ENCODE data around the gene DDX53. TPM values are rescaled to one million over a fixed set of nuclear protein-coding genes. Genes with fewer than 3 reads are reported as not detected.

The DDX53 gene
- total RNA-seq, 1 donor from 2014 or later = not detected

- no peak for DNase-seq (ENCODE audit: low read depth)
- no peak for TF ChIP-seq CTCF (IDR thresholded peaks at IDR 0.05; ENCODE audit: insufficient read depth, low read length, poor library complexity, severe bottlenecking)
- H3K36me3 ChIP-seq (ENCODE audit: control insufficient read depth, insufficient read depth, low read length) = no peaks in the 10 kb centered on the region
- H3K4me3 ChIP-seq (ENCODE audit: low read depth, low read length) = no peak overlapping the region
- no peaks in the 10 kb centered on the region for H3K27me3 ChIP-seq (ENCODE audit: control insufficient read depth, insufficient read depth, low read length)
Measured at GRCh38 chrX:22985958-22986357, 13.8 kb upstream of the DDX53 start.

GRCh38 chrX:22987452-22987851 is 12.3 kb upstream of the DDX53 start:
- Histone ChIP-seq H3K4me3 (ENCODE audit: low read depth, low read length) (no peak overlapping the region), H3K27me3 (ENCODE audit: control insufficient read depth, insufficient read depth, low read length) (no peaks in the 10 kb centered on the region), H3K36me3 (ENCODE audit: control insufficient read depth, insufficient read depth, low read length) (no peaks in the 10 kb centered on the region)
- TF ChIP-seq CTCF (IDR thresholded peaks at IDR 0.05; ENCODE audit: insufficient read depth, low read length, poor library complexity, severe bottlenecking) = no peak
- no peak for DNase-seq (ENCODE audit: low read depth)

GRCh38 chrX:23003116-23003515 is 3.4 kb downstream of the DDX53 start:
- Histone ChIP-seq H3K27me3 (ENCODE audit: control insufficient read depth, insufficient read depth, low read length) (no peaks in the 10 kb centered on the region), H3K36me3 (ENCODE audit: control insufficient read depth, insufficient read depth, low read length) (no peaks in the 10 kb centered on the region), H3K4me3 (ENCODE audit: low read depth, low read length) (no peak overlapping the region)
- DNase-seq (ENCODE audit: low read depth) = no peak
- no peak for TF ChIP-seq CTCF (IDR thresholded peaks at IDR 0.05; ENCODE audit: insufficient read depth, low read length, poor library complexity, severe bottlenecking)

DNA sequence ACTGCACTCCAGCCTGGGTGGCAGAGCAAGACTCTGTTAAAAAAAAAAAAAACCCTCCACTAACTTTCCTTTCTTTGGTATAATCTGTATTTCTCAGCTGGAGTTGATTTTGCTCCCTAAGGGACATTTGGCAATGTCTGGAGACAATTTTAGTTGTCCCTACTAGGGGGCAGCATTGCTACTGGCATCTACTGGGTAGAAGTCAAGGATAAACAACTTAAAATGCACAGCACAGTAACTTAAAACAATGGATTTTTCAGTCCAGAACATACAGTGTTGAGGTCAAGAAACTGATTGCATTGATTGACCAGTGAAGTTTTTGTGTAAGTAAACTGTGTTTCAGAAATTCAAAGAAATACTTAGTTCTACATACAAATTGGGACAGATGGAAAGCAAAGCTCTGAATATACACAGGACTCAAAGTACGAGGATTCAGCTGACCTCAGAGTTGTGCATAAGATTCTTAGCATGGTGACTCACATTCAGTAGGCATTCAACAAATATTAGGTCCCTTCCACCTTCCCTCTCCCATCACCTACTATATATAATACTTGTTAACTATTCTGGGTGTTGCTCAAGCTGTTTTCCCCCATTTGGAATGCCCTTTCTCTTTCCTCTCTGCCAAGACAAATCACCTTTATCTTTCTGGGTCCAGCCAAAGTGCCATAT is 8.8 kb downstream of the DDX53 start:
- Histone ChIP-seq H3K4me3 (ENCODE audit: low read depth, low read length) (no peak overlapping the region), H3K36me3 (ENCODE audit: control insufficient read depth, insufficient read depth, low read length) (no peaks in the 10 kb centered on the region), H3K27me3 (ENCODE audit: control insufficient read depth, insufficient read depth, low read length) (no peaks in the 10 kb centered on the region)
- peak; percentile 56 for TF ChIP-seq CTCF (IDR thresholded peaks at IDR 0.05; ENCODE audit: insufficient read depth, low read length, poor library complexity, severe bottlenecking)
- no peak for DNase-seq (ENCODE audit: low read depth)

DNA sequence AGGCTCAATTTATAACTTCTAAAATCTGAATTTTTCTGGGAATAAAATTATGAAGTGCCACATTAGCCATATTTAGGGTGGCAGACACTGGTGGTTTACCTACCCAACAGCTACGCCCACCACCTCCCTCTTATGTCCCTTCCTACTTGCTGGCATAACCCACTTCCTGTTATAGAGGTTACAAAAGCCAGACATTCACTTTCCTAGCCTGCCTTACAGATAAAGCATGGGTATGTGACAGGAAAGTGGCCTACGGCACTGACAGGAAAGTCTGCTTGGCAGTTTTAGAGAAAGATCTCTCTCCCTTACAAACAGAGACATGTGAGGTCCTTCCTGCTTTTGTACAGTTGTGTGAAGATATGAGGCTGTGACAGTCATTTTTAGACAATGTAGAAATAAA is 12.4 kb downstream of the DDX53 start:
- DNase-seq (ENCODE audit: low read depth) = no peak
- no peak for TF ChIP-seq CTCF (IDR thresholded peaks at IDR 0.05; ENCODE audit: insufficient read depth, low read length, poor library complexity, severe bottlenecking)
- Histone ChIP-seq H3K4me3 (ENCODE audit: low read depth, low read length) (no peak overlapping the region), H3K36me3 (ENCODE audit: control insufficient read depth, insufficient read depth, low read length) (no peaks in the 10 kb centered on the region), H3K27me3 (ENCODE audit: control insufficient read depth, insufficient read depth, low read length) (no peaks in the 10 kb centered on the region)

- no peaks in the 10 kb centered on the region for H3K27me3 ChIP-seq (ENCODE audit: control insufficient read depth, insufficient read depth, low read length)
- no peaks in the 10 kb centered on the region for H3K36me3 ChIP-seq (ENCODE audit: control insufficient read depth, insufficient read depth, low read length)
- no peak overlapping the region for H3K4me3 ChIP-seq (ENCODE audit: low read depth, low read length)
- DNase-seq (ENCODE audit: low read depth) = no peak
- no peak for TF ChIP-seq CTCF (IDR thresholded peaks at IDR 0.05; ENCODE audit: insufficient read depth, low read length, poor library complexity, severe bottlenecking)
Measured at GRCh38 chrX:23012636-23013035, 12.9 kb downstream of the DDX53 start.
